Endothelial cell of umbilical vein (primary cell): Measurements from ENCODE around the gene DMD. TPM values are rescaled to one million over a fixed set of nuclear protein-coding genes. Genes with fewer than 3 reads are reported as not detected.

Source experiments
- BruUV-seq: library from RNA; stranded (reverse); fragments of 400-500 nt; replicated peaks from 2 replicates; lab custom pipeline; 2021; lab: Mats Ljungman, UMichigan
- CTCF ChIA-PET: fragments of 300-600, 350-600 bp; sonication (Branson Sonifier 250); formaldehyde crosslinking; loops from one replicate; lab custom pipeline; 2021; ENCODE audit warnings: antibody characterized with exemption, inconsistent platforms; lab: Charles Lee
- POLR2A ChIA-PET: fragments of 300-600, 350-600 bp; sonication (Branson Sonifier 250); formaldehyde crosslinking; loops from one replicate; lab custom pipeline; 2021; ENCODE audit warnings: antibody characterized with exemption, inconsistent platforms; lab: Charles Lee
- DNase-seq: peaks from one replicate; pipeline ENCODE4 v3.0.0-alpha.2; 2011; ENCODE audit warnings: low read depth, low spot score
- FAIRE-seq: peaks from 2 replicates; lab custom pipeline; 2011; peaks lifted over from hg19 to GRCh38; lab: Jason Lieb, UNC
- H2AFZ ChIP-seq: 2 replicates; pipeline ENCODE4 v1.6.0; 2012; ENCODE audit warnings: low read depth, low read length, control low read depth, inconsistent platforms
- H3K27ac ChIP-seq: 2 replicates; pipeline ENCODE4 v1.5.1; 2011; ENCODE audit warnings: low read depth, mild to moderate bottlenecking, control low read depth, low read length, moderate library complexity; ENCODE audit not compliant: insufficient read depth
- H3K27me3 ChIP-seq, 2 experiments: 2 replicates each; pipeline versions ENCODE4 v1.6.0 to v1.6.1; 2011; ENCODE audit warnings: low read length in 2 of 2, mixed read lengths in 1 of 2; ENCODE audit not compliant: control insufficient read depth in 2 of 2, insufficient read depth in 2 of 2
- H3K36me3 ChIP-seq, 2 experiments: 2 replicates in 1 of 2; 3 replicates in 1 of 2; pipeline ENCODE4 v1.5.1; 2011; ENCODE audit warnings: low read length in 2 of 2, mild to moderate bottlenecking in 1 of 2, moderate library complexity in 1 of 2; ENCODE audit not compliant: control insufficient read depth in 2 of 2, insufficient read depth in 2 of 2; ENCODE audit errors: extremely low read depth in 1 of 2
- H3K4me1 ChIP-seq: 3 replicates; pipeline ENCODE4 v1.5.1; 2011; ENCODE audit warnings: mild to moderate bottlenecking, low read length; ENCODE audit not compliant: control insufficient read depth, insufficient read depth; ENCODE audit errors: extremely low read depth
- H3K4me2 ChIP-seq: 2 replicates; pipeline ENCODE4 v1.6.1; 2011; ENCODE audit warnings: low read length, control low read depth, mixed read lengths; ENCODE audit not compliant: insufficient read depth
- H3K4me3 ChIP-seq, 3 experiments: fragments of 200-600 bp in 1 of 3; sonication (generic), shearing (Covaris generic) in 1 of 3; replicated peaks in 1 of 3; 2 replicates each; pipeline ENCODE4 v1.5.1; 2011 to 2016; ENCODE audit warnings: control low read depth in 3 of 3, low read length in 3 of 3, mild to moderate bottlenecking in 2 of 3, inconsistent platforms in 1 of 3, low read depth in 1 of 3, moderate library complexity in 1 of 3; ENCODE audit not compliant: insufficient read depth in 1 of 3
- H3K79me2 ChIP-seq: 2 replicates; pipeline ENCODE4 v1.6.0; 2012; ENCODE audit warnings: low read length, inconsistent platforms; ENCODE audit not compliant: control insufficient read depth, insufficient read depth
- H3K9ac ChIP-seq: replicated peaks from 2 replicates; pipeline ENCODE3; 2011; ENCODE audit warnings: low read length, control low read depth; ENCODE audit not compliant: insufficient read depth; ENCODE audit errors: extremely low read depth
- H3K9me1 ChIP-seq: replicated peaks from 3 replicates; pipeline ENCODE4 v1.6.0; 2011; ENCODE audit warnings: mild to moderate bottlenecking, low read length; ENCODE audit not compliant: control insufficient read depth, insufficient read depth; ENCODE audit errors: extremely low read depth
- H3K9me3 ChIP-seq: replicated peaks from 2 replicates; pipeline ENCODE4 v1.5.1; 2012; ENCODE audit warnings: low read length, inconsistent platforms; ENCODE audit not compliant: control insufficient read depth, insufficient read depth
- H4K20me1 ChIP-seq: replicated peaks from 2 replicates; pipeline ENCODE3; 2011; ENCODE audit warnings: mild to moderate bottlenecking, low read length; ENCODE audit not compliant: control insufficient read depth, insufficient read depth; ENCODE audit errors: extremely low read depth
- CTCF ChIP-seq, 2 donors: IDR thresholded peaks; 1 replicate in 1 of 2; 2 replicates in 1 of 2; pipeline ENCODE4 v1.5.1; 2011; ENCODE audit warnings: low read length in 2 of 2, mild to moderate bottlenecking in 2 of 2, moderate library complexity in 2 of 2, control low read depth in 1 of 2, inconsistent platforms in 1 of 2, low read depth in 1 of 2; ENCODE audit not compliant: insufficient read depth in 1 of 2; ENCODE audit errors: extremely low read depth in 1 of 2
- EZH2 ChIP-seq: IDR thresholded peaks from 2 replicates; pipeline ENCODE4 v1.6.1; 2012; ENCODE audit warnings: borderline replicate concordance, low read depth, mild to moderate bottlenecking, moderate library complexity, low read length, inconsistent platforms; ENCODE audit not compliant: severe bottlenecking
- FOS ChIP-seq: IDR thresholded peaks from 2 replicates; pipeline ENCODE4 v1.6.1; 2011; ENCODE audit warnings: mild to moderate bottlenecking, low read length, moderate library complexity, borderline replicate concordance; ENCODE audit not compliant: insufficient read depth
- GATA2 ChIP-seq: IDR thresholded peaks from 2 replicates; pipeline ENCODE4 v1.7.0; 2011; ENCODE audit warnings: low read depth, mild to moderate bottlenecking, moderate library complexity, mixed read lengths, low read length; ENCODE audit not compliant: insufficient read length, insufficient read depth
- JUN ChIP-seq: IDR thresholded peaks from 2 replicates; pipeline ENCODE4 v1.6.1; 2011; ENCODE audit warnings: borderline replicate concordance, low read depth; ENCODE audit not compliant: insufficient read length, insufficient read depth
- MAX ChIP-seq: IDR thresholded peaks from 2 replicates; pipeline ENCODE4 v1.6.1; 2011; ENCODE audit not compliant: insufficient read depth, insufficient read length
- MYC ChIP-seq: IDR thresholded peaks from one replicate; pipeline ENCODE4 v1.6.1; 2011; ENCODE audit warnings: mild to moderate bottlenecking, low read depth, low read length
- POLR2A ChIP-seq: IDR thresholded peaks from 2 replicates; pipeline ENCODE4 v1.6.1; 2012; ENCODE audit warnings: low read depth, mild to moderate bottlenecking, control low read depth, low read length
- POLR2AphosphoS5 ChIP-seq: IDR thresholded peaks from 2 replicates; pipeline ENCODE4 v1.6.1; 2012; ENCODE audit warnings: low read depth, mild to moderate bottlenecking, control low read depth, low read length, moderate library complexity; ENCODE audit not compliant: insufficient read depth
- dilution Hi-C: fragments of 300-500 bp; cut with MboI; formaldehyde crosslinking; loops from one replicate; pipeline ENCODE4 v1.15.0; 2019; ENCODE audit warnings: low sequenced_read_pairs; ENCODE audit not compliant: extremely low pct_ligation_motif_present
- intact Hi-C: fragments of 100-400 bp; cut with micrococcal nuclease; formaldehyde crosslinking; loops from one replicate; pipeline ENCODE4 v1.10.0; 2022
- polyA plus RNA-seq, 4 experiments: library from polyadenylated mRNA; depleted of rRNA in 3 of 4; stranded (reverse) in 3 of 4; unstranded in 1 of 4; fragments of >200 nt; gene quantifications; 2 replicates each; pipeline versions ENCODE4 v1.2.1 to v1.2.3, GENCODE V29; 2011 to 2012; ENCODE audit warnings: missing spikeins in 1 of 4
- total RNA-seq: library from RNA; stranded (reverse); gene quantifications from 2 replicates; pipeline ENCODE4 v1.2.3, GENCODE V29; 2021

DMD gene
- total and polyA plus RNA-seq, 2 donors (not counting 3 experiments of a cell fraction or from before 2014, with no cell fraction given), result 7.3 to 9.0 TPM

- no peak for DNase-seq
- Histone ChIP-seq H3K9me1 (no peaks in the 10 kb centered on the region), H3K4me2 (no peak overlapping the region), H3K9me3 (no peaks in the 10 kb centered on the region), H3K79me2 (no peaks in the 10 kb centered on the region), H4K20me1 (no peaks in the 10 kb centered on the region), H3K4me1 (no peaks in the 10 kb centered on the region), H3K4me3 (no peak overlapping the region), H2AFZ (no peak overlapping the region), H3K27me3 (no peaks in the 10 kb centered on the region), H3K9ac (no peak overlapping the region), H3K36me3 (no peaks in the 10 kb centered on the region), H3K27ac (no peak overlapping the region)
- ChIA-PET POLR2A (no interaction called here), CTCF (no interaction called here)
- FAIRE-seq, result no peak
- BruUV-seq, result no TSS peak
- dilution Hi-C loops, result no loop called here
- TF ChIP-seq GATA2 (no peak), EZH2 (no peak), POLR2AphosphoS5 (no peak), CTCF (IDR thresholded peaks at IDR 0.05; ENCODE audit: extremely low read depth in 1 of 2, insufficient read depth in 1 of 2, low read depth in 1 of 2, low read length in 2 of 2) (no peak), POLR2A (no peak), MYC (no peak), JUN (no peak), FOS (no peak), MAX (no peak)
- intact Hi-C loops, result no loop called here
These were observed 1822.4 kb downstream of the DMD start for GRCh38 chrX:31388946-31389345.
